Breast epithelium (tissue), 4 donors: ENCODE results near the gene ZNF23. TPM values are rescaled to one million over a fixed set of nuclear protein-coding genes. Genes with fewer than 3 reads are reported as not detected.
A peak's percentile ranks its signal among the peaks of the same experiment; 100 is the strongest.
"Not testable (repeated sequence)": the region's sequence is repeated elsewhere in the genome, so short reads cannot be mapped to it uniquely, and the experiment has no call there.

ENCODE experiments used
- DNase-seq, 2 donors: peaks; one replicate each; pipeline ENCODE4 v3.0.0-alpha.2; 2019; ENCODE audit warnings: low spot score in 2 of 2
- H3K27ac ChIP-seq, 2 donors: fragments of 200-600 bp; sonication (generic) in 1 of 2; one replicate each; pipeline ENCODE4 v1.5.1; 2016 to 2019; ENCODE audit warnings: mild to moderate bottlenecking in 1 of 2
- H3K27me3 ChIP-seq, 2 donors: fragments of 200-600 bp; sonication (generic) in 1 of 2; one replicate each; pipeline versions ENCODE4 v1.5.1 to v1.6.0; 2017 to 2019; ENCODE audit warnings: control low read depth in 1 of 2, mild to moderate bottlenecking in 1 of 2
- H3K36me3 ChIP-seq: fragments of 200-600 bp; one replicate; pipeline ENCODE4 v1.5.1; 2019
- H3K4me1 ChIP-seq, 2 donors: fragments of 200-600 bp; sonication (generic); one replicate each; pipeline ENCODE4 v1.5.1; 2016 to 2019; ENCODE audit warnings: control low read depth in 1 of 2
- H3K4me3 ChIP-seq, 3 donors: fragments of 200-600 bp; sonication (generic); 1 replicate in 2 of 3; 2 replicates in 1 of 3; pipeline ENCODE4 v1.5.1; 2016 to 2019; ENCODE audit warnings: mild to moderate bottlenecking in 3 of 3, moderate library complexity in 2 of 3
- H3K9me3 ChIP-seq, 2 donors: fragments of 200-600 bp; sonication (generic) in 1 of 2; one replicate each; pipeline ENCODE4 v1.5.1; 2016 to 2019; ENCODE audit warnings: control low read depth in 1 of 2
- CTCF ChIP-seq, 3 donors: fragments of 450-650 bp; IDR thresholded peaks; one replicate each; pipeline ENCODE4 v1.5.1; 2016 to 2017; ENCODE audit warnings: antibody characterized with exemption in 3 of 3, mild to moderate bottlenecking in 3 of 3, moderate library complexity in 3 of 3
- POLR2A ChIP-seq: fragments of 450-650 bp; IDR thresholded peaks from one replicate; pipeline ENCODE4 v1.6.1; 2016; ENCODE audit warnings: antibody characterized with exemption, mild to moderate bottlenecking, moderate library complexity
- POLR2AphosphoS5 ChIP-seq, 3 donors: sonication (generic); formaldehyde crosslinking; IDR thresholded peaks; one replicate each; pipeline ENCODE4 v1.6.1; 2017; ENCODE audit warnings: antibody characterized with exemption in 3 of 3
- intact Hi-C: fragments of 100-400 bp; cut with DNase I; formaldehyde crosslinking; loops from one replicate; pipeline ENCODE4 v1.15.1; 2023; ENCODE audit warnings: low total_unique reads
- total RNA-seq, 3 donors: library from RNA; depleted of rRNA; stranded (reverse); fragments of >200 nt; gene quantifications; one replicate each; pipeline ENCODE4 v1.1.0, GENCODE V29; 2016

The ZNF23 gene
- total RNA-seq = 10 to 100 TPM in 2 of 3 donors, 1 to 10 TPM in 1; 9.8 to 16.8 (median 11.8) TPM

- Histone ChIP-seq H3K27ac (peak within 1 kb of the TSS; percentile 74 to 87), H3K36me3 (no peaks in the 10 kb centered on the region), H3K4me3 (peak within 1 kb of the TSS; percentile 70 to 95 (median 93)), H3K27me3 (no peaks in the 10 kb centered on the region), H3K4me1 (no peaks in the 10 kb centered on the region), H3K9me3 (no peaks in the 10 kb centered on the region)
- TF ChIP-seq POLR2AphosphoS5 (IDR thresholded peaks at IDR 0.05) (peak; percentile 77 to 92 (median 81)), CTCF (IDR thresholded peaks at IDR 0.05) (no peak), POLR2A (peak; percentile 71)
- DNase-seq = peak; percentile 61 to 75
- intact Hi-C loops = no loop called here
Observed at GRCh38 chr16:71461686-71462648, at the start of gene ZNF23. Gene ZNF23, minus strand, starts transcription at chr16:71462247. Its CDS starts 5,451 bp downstream, at chr16:71456796.

GRCh38 chr16:71507061-71507460 lies 45.0 kb upstream of the ZNF23 start:
- Histone ChIP-seq H3K27me3 (no peaks in the 10 kb centered on the region), H3K4me3 (no peak overlapping the region), H3K36me3 (no peaks in the 10 kb centered on the region), H3K27ac (no peak overlapping the region), H3K9me3 (no peaks in the 10 kb centered on the region), H3K4me1 (no peaks in the 10 kb centered on the region)
- intact Hi-C loops = loop anchor here (2.0 kb wide), 1 partner anchor 76 kb away; no protein-coding TSS in a partner anchor
- TF ChIP-seq POLR2A = no peak
- no peak for TF ChIP-seq CTCF (IDR thresholded peaks at IDR 0.05)
- no peak for TF ChIP-seq POLR2AphosphoS5 (IDR thresholded peaks at IDR 0.05)
- DNase-seq = no peak

- Histone ChIP-seq H3K27me3 (no peaks in the 10 kb centered on the region), H3K4me3 (no peak overlapping the region), H3K9me3 (no peaks in the 10 kb centered on the region), H3K36me3 (no peaks in the 10 kb centered on the region), H3K4me1 (no peaks in the 10 kb centered on the region), H3K27ac (no peak overlapping the region)
- no peak for TF ChIP-seq POLR2AphosphoS5 (IDR thresholded peaks at IDR 0.05)
- no peak for TF ChIP-seq POLR2A
- TF ChIP-seq CTCF (IDR thresholded peaks at IDR 0.05) = no peak
- DNase-seq = no peak
- intact Hi-C loops = no loop called here
Observed at GRCh38 chr16:71504901-71505300, 42.9 kb upstream of the ZNF23 start.

- H3K36me3 ChIP-seq, H3K9me3 ChIP-seq, DNase-seq, H3K27me3 ChIP-seq, H3K4me3 ChIP-seq, intact Hi-C loops, H3K4me1 ChIP-seq, H3K27ac ChIP-seq: not testable (repeated sequence)
Observed at GRCh38 chr16:71504051-71504450, 42.0 kb upstream of the ZNF23 start.

GRCh38 chr16:71501547-71501946 lies 39.5 kb upstream of the ZNF23 start:
- H3K4me3 ChIP-seq = no peak overlapping the region
- no peak for TF ChIP-seq POLR2A
- no peak for TF ChIP-seq CTCF (IDR thresholded peaks at IDR 0.05)
- TF ChIP-seq POLR2AphosphoS5 (IDR thresholded peaks at IDR 0.05) = no peak
- no peaks in the 10 kb centered on the region for H3K27me3 ChIP-seq
- no peak for DNase-seq
- no peaks in the 10 kb centered on the region for H3K36me3 ChIP-seq
- intact Hi-C loops = no loop called here
- no peaks in the 10 kb centered on the region for H3K4me1 ChIP-seq
- H3K9me3 ChIP-seq = no peaks in the 10 kb centered on the region
- no peak overlapping the region for H3K27ac ChIP-seq
